Transverse colon (tissue), 4 donors: ENCODE data around the gene APBB2.

ENCODE experiments used
- CTCF ChIP-seq, 5 experiments: fragments of 200-600 bp in 3 of 5; fragments of 450-650 bp in 2 of 5; sonication (generic) in 3 of 5; IDR thresholded peaks; 1 replicate in 2 of 5; 2 replicates in 3 of 5; pipeline ENCODE4 v1.5.1; 2016 to 2017; ENCODE audit warnings: antibody characterized with exemption in 5 of 5, inconsistent platforms in 3 of 5, mild to moderate bottlenecking in 2 of 5, moderate library complexity in 1 of 5
- POLR2A ChIP-seq: fragments of 450-650 bp; IDR thresholded peaks from one replicate; pipeline ENCODE4 v1.6.1; 2016; ENCODE audit warnings: antibody characterized with exemption, mild to moderate bottlenecking, moderate library complexity
- POLR2AphosphoS5 ChIP-seq, 3 donors: sonication (generic); formaldehyde crosslinking; IDR thresholded peaks; one replicate each; pipeline ENCODE4 v1.6.1; 2016; ENCODE audit warnings: antibody characterized with exemption in 3 of 3

DNA sequence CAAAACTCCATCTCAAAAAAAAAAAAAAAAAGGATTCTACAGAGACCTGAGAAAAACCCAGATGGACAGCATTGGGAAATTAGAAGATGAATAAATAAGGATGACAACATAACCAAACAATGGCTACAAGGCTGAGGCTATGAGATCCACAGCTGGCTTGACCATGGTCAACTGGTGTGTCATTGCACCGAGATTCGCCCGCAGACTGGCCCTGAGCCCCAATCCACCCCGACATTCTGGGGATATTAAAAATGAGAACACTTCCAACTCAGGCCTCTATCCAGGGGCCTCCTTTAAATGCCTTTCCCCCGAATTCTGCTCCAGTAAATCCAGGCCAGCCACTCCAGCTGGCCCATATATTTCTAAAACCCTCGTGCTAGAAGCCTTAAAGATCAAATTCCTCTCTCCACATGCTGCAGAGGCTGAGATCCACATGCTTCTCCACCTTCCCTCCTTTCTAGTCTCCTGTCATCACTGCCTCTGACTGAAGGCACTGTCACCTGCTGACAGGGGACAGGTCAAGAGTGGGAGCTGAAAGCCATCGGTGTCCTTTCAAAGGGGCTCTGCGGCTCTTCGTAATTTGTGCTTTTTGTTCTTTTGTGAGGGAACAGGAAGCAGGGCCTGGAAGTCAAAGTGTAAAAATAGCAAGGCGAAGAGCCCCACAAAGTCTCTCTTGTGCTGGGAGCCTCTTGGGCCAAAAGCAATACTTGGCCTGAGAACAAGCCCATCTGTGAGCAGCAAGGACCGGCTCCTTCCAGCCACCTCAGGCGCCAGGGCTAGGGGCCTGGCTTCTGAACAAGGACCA is 260.9 kb downstream of the APBB2 start:
- TF ChIP-seq POLR2A (no peak), CTCF (IDR thresholded peaks at IDR 0.05) (no peak), POLR2AphosphoS5 (IDR thresholded peaks at IDR 0.05) (no peak)
